GM21515 (cell line): ENCODE measurements around the gene TRIM15.
"Not testable (repeated sequence)": the region's sequence is repeated elsewhere in the genome, so short reads cannot be mapped to it uniquely, and the experiment has no call there.

Experiments used
- ATAC-seq: cut with Tn5 transposase; IDR thresholded peaks from one replicate; pipeline ENCODE4 v1.9.1; 2021; ENCODE audit not compliant: unreplicated experiment

Gene TRIM15

GRCh38 chr6:30162265-30163089 lies 869 bp upstream of the TRIM15 start:
- no peak for ATAC-seq

DNA sequence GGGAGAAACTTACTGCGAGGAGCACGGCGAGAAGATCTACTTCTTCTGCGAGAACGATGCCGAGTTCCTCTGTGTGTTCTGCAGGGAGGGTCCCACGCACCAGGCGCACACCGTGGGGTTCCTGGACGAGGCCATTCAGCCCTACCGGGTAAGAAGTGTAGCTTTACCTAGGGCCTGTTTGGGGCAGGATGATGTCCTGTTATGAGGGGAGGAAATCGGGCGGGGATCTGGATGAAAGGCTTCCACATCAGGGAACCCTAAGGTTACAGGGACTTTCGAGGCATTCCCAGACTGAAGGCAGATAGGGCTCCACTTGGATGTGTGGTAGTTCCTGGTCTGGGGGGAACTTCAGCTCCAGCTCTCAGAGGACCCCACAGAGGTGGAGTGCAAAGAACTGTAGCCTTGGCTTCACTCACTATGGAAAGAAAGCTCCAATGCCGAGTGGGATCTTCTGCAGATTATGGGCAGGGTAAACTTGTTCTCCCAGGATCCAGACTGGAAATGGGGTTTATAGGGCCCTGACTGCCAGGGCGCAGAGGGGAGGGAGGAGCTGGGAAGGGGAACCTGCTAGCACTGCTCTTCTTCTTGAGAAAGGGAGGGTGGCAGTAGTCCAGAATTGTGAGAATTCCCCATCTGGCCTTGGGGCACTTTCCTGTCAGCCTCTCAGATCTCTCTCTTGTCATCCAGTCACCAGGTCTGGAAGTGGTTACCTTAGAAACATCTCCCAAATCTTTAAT lies 740 bp downstream of the TRIM15 start:
- no peak for ATAC-seq

GRCh38 chr6:30164714-30165113 lies 1.4 kb downstream of the TRIM15 start:
- no peak for ATAC-seq

DNA sequence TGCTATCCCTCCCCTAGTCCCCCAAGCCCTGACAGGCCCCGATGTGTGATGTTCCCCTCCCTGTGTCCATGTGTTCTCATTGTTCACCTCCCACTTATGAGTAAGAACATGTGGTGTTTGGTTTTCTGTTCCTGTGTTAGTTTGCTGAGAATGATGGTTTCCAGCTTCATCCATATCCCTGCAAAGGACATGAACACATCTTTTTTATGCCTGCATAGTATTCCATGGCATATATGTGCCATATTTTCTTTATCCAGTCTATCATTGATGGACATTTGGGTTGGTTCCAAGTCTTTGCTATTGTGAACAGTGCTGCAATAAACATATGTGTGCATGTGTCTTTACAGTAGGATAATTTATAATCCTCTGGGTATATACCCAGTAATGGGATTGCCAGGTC lies 1.9 kb downstream of the TRIM15 start:
- not testable (repeated sequence) for ATAC-seq

GRCh38 chr6:30167101-30167500 lies 3.8 kb downstream of the TRIM15 start:
- no peak for ATAC-seq

DNA sequence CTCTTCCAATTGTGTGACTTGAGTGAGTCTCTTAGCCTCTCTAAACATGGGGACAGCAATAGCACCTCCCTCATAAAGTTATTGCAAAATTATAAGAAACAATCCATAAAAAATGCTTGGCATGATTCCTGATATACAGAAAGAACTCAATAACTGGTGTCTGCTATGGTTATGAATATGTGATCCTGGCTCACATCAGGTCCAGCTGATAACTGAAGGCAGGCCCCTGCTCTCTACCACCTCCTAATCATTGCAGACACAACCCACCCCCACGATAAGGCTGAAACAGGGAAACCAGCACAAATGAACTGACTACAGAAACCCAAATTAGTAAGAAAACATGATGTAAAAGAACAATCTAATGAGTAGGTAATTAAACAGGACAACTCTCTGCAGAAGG lies 5.4 kb downstream of the TRIM15 start:
- ATAC-seq: no peak

DNA sequence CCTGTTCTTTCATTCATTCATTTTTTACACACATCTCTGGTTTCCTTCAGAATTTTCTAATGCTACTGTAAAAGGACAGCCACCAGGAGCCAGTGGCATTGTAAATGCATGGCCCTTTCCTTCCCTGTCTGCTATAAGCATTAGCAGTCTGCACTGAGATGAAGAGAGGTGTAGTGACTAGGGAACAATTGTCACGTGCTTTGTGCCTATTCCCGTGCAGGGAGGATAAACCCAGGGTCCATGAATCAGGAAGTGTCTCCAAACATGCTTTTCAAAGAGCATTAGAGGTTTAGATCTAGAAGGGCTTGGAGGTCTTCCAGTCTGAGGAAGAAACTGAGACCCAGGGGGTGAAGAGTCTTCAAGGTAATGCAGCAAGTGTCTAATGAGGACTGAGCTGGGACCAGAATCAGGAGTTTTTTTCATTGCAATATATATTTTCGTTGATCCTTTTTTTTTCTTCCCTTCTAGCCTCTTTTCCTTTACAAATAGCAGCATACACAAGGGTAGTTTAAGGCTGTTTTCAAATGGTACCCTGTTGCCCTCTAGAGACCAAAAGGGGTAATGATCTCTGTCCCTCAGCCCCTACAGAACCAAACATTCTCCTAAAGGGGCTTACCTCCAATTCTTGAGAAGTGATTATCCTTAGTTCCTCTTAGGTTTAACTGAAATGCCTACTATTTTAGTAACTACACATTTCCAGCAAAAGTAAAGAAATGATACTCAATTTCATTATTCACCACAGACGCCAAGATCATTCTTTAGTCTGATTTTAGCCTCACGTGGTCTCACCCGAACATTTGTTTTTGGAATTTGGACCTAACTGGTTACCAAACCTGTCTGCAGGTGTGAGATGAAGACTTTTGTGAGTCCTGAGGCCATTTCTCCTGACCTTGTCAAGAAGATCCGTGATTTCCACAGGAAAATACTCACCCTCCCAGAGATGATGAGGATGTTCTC lies 6.6 kb downstream of the TRIM15 start:
- ATAC-seq: no peak

DNA sequence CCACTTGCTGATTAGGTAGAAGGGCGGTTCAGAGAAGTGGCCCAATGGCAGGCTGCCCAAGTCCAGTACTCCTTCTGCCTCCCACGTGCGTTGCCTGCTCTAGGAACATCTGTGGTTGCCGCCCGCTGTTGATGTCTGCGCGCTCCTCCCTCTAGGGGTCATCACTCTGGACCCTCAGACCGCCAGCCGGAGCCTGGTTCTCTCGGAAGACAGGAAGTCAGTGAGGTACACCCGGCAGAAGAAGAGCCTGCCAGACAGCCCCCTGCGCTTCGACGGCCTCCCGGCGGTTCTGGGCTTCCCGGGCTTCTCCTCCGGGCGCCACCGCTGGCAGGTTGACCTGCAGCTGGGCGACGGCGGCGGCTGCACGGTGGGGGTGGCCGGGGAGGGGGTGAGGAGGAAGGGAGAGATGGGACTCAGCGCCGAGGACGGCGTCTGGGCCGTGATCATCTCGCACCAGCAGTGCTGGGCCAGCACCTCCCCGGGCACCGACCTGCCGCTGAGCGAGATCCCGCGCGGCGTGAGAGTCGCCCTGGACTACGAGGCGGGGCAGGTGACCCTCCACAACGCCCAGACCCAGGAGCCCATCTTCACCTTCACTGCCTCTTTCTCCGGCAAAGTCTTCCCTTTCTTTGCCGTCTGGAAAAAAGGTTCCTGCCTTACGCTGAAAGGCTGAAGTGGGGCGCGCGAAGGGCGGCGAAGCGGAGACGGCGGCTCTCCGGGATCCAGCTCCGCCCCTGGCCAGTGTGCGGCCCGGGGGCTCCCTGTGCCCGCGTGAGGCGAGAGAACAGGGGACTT lies 8.5 kb downstream of the TRIM15 start:
- no peak for ATAC-seq

DNA sequence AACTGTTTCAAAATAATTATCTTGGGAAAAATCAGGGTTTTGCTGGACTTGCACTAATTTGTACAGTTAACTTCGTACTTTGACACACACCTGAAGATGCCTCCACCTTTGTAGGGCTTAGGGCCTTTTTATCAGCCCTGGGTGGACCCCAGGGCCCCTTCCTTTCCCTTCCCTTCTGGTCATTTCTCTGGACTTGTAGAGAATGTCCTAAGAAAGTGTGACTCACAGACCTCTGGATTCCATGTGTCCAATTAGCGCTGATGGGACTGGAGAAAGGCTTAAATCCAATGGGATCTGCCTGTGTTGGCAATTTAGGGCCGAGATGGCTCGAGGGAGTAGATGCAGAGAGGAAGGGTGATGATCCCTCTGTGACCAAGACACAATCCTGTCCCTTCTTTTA lies 9.3 kb downstream of the TRIM15 start:
- ATAC-seq: no peak

DNA sequence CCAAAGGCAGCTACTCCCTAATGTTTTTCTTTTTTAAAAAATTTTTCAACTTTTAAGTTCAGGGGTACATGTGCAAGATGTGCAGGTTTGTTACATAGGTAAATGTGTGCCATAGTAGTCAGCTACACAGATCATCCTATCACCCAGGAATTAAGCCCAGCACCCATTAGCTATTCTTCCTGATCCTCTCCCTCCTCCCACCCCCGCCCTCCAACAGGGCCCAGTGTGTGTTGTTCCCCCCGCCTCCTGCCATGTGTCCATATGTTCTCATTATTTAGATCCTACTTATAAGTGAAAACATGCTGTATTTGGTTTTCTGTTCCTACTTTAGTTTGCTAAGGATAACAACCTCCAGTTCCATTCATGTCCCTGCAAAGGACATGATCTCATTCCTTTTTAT lies 12.4 kb downstream of the TRIM15 start:
- ATAC-seq: no peak

DNA sequence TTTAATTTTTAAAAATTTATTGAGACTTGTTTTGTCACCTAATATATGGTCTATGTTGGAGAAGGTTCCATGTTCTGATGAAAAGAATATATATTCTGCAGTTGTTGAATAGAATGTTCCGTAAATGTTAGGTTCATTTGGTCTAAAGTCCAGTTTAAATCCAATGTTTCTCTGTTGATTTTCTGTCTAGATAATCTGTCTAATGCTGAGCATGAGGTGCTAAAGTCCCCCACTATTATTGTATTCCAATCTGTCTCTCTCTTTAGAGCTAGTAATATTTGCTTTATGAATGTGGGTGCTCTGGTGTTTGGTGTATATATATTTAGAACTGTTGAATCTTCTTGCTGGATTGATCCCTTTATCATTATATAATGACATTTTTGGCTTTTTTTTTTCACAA lies 15.5 kb downstream of the TRIM15 start:
- no peak for ATAC-seq

DNA sequence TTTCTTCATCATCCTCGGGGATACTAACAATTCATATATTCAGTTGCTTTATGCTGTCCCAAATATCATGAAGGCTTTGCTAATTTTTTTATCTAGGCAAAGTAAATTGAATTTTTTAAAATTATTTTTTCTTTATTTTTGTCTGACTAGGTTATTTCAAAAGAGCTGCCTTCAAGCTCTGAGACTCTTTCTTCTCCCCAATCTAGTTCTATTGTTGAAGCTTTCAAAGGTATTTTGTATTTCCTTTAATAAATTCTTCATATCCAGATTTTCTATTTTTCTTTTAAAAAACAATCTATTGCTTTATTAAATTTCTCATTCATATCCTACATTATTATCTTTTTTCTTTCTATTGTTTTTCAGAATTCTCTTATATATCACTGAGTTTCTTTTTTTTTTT lies 16.8 kb downstream of the TRIM15 start:
- ATAC-seq: no peak

GRCh38 chr6:30184417-30185031 lies 21.2 kb downstream of the TRIM15 start:
- ATAC-seq: no peak

DNA sequence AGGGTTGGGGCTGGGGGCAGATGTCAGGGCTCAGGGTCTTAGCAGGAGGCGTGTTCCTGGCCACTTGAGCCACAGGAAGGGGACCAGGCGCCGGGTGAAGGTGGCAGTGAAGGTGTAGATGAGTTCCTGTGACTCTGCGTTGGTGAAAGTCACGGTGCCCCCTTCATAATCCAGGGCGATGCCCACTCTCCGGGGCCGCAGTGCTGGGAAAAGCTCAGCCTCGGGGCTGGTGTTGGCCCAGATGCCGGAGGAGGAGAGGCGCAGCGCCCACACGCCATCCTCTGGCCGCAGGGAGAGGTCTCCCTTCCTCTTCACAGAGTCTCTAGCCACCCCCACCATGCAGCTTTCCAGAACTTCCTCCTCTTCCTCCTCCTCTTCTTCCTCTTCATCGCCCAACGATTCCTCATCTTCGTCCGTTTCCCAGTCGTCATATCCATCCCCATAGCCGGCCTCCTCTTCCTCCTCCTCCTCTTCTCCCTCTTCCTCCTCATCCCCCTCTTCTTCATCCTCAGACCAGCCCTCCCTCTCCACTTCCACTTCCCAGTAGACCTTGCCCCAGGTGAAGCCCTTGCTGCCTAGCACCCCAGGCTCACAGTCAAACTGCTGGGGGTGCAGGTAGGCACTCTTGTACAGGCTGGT lies 22.6 kb downstream of the TRIM15 start:
- no peak for ATAC-seq

GRCh38 chr6:30188541-30188940 lies 25.2 kb downstream of the TRIM15 start:
- no peak for ATAC-seq

- ATAC-seq: no peak
Measured at GRCh38 chr6:30192076-30192475, 28.7 kb downstream of the TRIM15 start.

DNA sequence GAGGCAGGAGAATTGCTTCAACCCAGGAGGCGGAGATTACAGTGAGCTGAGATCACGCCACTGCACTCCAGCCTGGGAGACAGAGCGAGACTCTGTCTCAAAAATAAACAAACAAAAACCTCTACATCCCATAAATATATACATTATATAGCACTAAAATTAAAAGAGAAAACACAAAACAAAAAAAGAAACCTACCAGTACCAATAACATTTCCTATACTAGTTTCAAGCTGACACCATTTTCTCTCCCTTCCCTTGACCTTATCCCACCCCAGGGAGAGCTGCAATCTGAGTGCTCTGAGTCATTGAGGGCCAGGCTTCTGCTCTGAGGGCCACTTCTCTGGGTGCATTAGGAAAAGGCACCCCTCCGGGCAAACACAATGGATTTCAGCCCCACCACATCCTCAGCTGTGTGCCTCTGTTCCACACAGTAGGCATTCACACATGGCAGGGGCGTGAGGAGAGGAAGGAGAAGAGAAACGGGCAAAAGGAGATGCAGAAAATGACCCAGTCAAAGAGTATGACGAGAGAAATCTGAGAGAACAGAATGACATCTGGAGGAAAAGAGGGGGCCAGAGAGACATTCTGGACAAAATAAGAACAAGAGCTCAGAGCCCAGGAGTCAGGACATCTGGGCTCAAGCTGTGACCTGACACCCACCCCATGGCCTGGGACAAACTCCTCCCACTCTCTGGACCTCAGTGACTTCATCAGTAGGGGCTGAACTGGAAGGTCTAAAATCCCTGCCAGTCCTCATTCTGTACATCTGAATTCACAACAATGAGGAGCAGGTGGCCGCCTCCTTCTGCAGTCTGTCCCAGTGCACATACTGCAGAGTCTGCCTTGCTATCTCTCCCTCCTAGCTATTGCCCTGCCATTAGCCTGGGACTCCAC lies 31.7 kb downstream of the TRIM15 start:
- ATAC-seq: no peak

- ATAC-seq: no peak
Measured at GRCh38 chr6:30195951-30196350, 32.6 kb downstream of the TRIM15 start.

- no peak for ATAC-seq
Measured at GRCh38 chr6:30196376-30196775, 33.0 kb downstream of the TRIM15 start.
